Adrenal gland (tissue), 5 donors: Measurements from ENCODE around the gene GH2.
"Not testable (repeated sequence)": the region's sequence is repeated elsewhere in the genome, so short reads cannot be mapped to it uniquely, and the experiment has no call there.

Experiments used
- POLR2A ChIP-seq, 2 donors: fragments of 450-650 bp; IDR thresholded peaks; one replicate each; pipeline ENCODE4 v1.6.1; 2017; ENCODE audit warnings: antibody characterized with exemption in 2 of 2, mild to moderate bottlenecking in 2 of 2, moderate library complexity in 1 of 2
- TF ChIP-seq, protein P1 (sequence below), 6 experiments: fragments of 450-650 bp in 4 of 6; fragments of 200-600 bp in 2 of 6; sonication (generic) in 1 of 6; IDR thresholded peaks; 1 replicate in 5 of 6; 2 replicates in 1 of 6; pipeline versions ENCODE4 v1.5.1 to v1.8.0; 2016 to 2021; ENCODE audit warnings: antibody characterized with exemption in 6 of 6, mild to moderate bottlenecking in 2 of 6, moderate library complexity in 1 of 6
- donor health status: DM: no; HTN: no; CAD: no.

DNA sequence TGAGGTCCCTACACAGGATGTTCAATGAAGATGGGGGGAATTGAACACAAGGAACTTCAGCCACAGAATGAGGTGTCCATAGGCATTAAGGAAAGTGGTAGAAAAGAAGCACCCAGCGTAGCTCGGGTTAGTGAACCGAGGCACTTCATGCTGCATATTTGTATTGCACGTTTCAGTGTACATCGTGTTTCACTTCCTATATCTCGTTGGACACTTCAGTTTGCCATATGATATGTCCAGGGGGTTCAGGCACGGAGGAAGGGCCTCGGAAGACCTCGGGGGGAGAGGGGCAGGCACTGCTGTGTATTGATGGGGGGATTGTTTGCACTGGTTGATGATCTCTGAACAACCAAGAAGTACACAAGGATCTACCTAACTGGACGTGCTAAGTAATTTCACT, 34.0 kb upstream of the GH2 start:
- TF ChIP-seq, protein P1, sequence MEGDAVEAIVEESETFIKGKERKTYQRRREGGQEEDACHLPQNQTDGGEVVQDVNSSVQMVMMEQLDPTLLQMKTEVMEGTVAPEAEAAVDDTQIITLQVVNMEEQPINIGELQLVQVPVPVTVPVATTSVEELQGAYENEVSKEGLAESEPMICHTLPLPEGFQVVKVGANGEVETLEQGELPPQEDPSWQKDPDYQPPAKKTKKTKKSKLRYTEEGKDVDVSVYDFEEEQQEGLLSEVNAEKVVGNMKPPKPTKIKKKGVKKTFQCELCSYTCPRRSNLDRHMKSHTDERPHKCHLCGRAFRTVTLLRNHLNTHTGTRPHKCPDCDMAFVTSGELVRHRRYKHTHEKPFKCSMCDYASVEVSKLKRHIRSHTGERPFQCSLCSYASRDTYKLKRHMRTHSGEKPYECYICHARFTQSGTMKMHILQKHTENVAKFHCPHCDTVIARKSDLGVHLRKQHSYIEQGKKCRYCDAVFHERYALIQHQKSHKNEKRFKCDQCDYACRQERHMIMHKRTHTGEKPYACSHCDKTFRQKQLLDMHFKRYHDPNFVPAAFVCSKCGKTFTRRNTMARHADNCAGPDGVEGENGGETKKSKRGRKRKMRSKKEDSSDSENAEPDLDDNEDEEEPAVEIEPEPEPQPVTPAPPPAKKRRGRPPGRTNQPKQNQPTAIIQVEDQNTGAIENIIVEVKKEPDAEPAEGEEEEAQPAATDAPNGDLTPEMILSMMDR (IDR thresholded peaks at IDR 0.05): not testable (repeated sequence)
- TF ChIP-seq POLR2A (IDR thresholded peaks at IDR 0.05): not testable (repeated sequence)
